Right atrium auricular region (tissue), 2 donors: ENCODE results near the gene MAN2A2. TPM values are rescaled to one million over a fixed set of nuclear protein-coding genes. Genes with fewer than 3 reads are reported as not detected.
A peak's percentile ranks its signal among the peaks of the same experiment; 100 is the strongest.

Source experiments
- DNase-seq: peaks from one replicate; pipeline ENCODE4 v3.0.0-alpha.2; 2019; ENCODE audit warnings: low spot score
- H3K27ac ChIP-seq, 2 donors: fragments of 200-600 bp; sonication (generic); 1 replicate in 1 of 2; 2 replicates in 1 of 2; pipeline ENCODE4 v1.5.1; 2016 to 2019
- H3K27me3 ChIP-seq, 2 donors: fragments of 200-600 bp; sonication (generic); one replicate each; pipeline versions ENCODE4 v1.5.1 to v1.6.0; 2017 to 2019
- H3K36me3 ChIP-seq: fragments of 200-600 bp; sonication (generic); one replicate; pipeline ENCODE4 v1.5.1; 2016
- H3K4me1 ChIP-seq, 2 donors: fragments of 200-600 bp; sonication (generic); one replicate each; pipeline versions ENCODE4 v1.5.1 to v1.6.0; 2017 to 2019
- H3K4me3 ChIP-seq, 2 donors: fragments of 200-600 bp; sonication (generic); 1 replicate in 1 of 2; 2 replicates in 1 of 2; pipeline ENCODE4 v1.5.1; 2017 to 2019; ENCODE audit warnings: mild to moderate bottlenecking in 1 of 2, moderate library complexity in 1 of 2
- H3K9me3 ChIP-seq, 2 donors: fragments of 200-600 bp; sonication (generic); one replicate each; pipeline ENCODE4 v1.5.1; 2019
- CTCF ChIP-seq, 2 donors: fragments of 200-600 bp; sonication (generic); IDR thresholded peaks; one replicate each; pipeline ENCODE4 v1.5.1; 2019; ENCODE audit warnings: antibody characterized with exemption in 2 of 2
- total RNA-seq, 2 donors: library from RNA; depleted of rRNA; stranded (reverse); fragments of >200 nt; gene quantifications; one replicate each; pipeline ENCODE4 v1.1.0, GENCODE V29; 2016

MAN2A2 gene
- total RNA-seq, 2 donors from 2014 or later = 41.7 to 42.3 TPM

- Histone ChIP-seq H3K36me3 (peaks cover 38% of the 10 kb centered on the region), H3K27me3 (no peaks in the 10 kb centered on the region), H3K4me3 (peak overlapping the region; percentile 46 to 64), H3K27ac (peak overlapping the region; percentile 94), H3K4me1 (peaks cover 0 to 56% of the 10 kb centered on the region in 2 donors), H3K9me3 (no peaks in the 10 kb centered on the region)
- no peak for DNase-seq
- TF ChIP-seq CTCF (IDR thresholded peaks at IDR 0.05) = no peak
These were observed 18.2 kb upstream of the MAN2A2 start for GRCh38 chr15:90884719-90885431.

GRCh38 chr15:90885432-90886290 is 17.4 kb upstream of the MAN2A2 start:
- H3K27ac ChIP-seq = peak overlapping the region; percentile 94
- peak; percentile 95 to 99 for TF ChIP-seq CTCF (IDR thresholded peaks at IDR 0.05)
- H3K4me1 ChIP-seq = peaks cover 0 to 56% of the 10 kb centered on the region in 2 donors
- peaks cover 37% of the 10 kb centered on the region for H3K36me3 ChIP-seq
- H3K27me3 ChIP-seq = no peaks in the 10 kb centered on the region
- H3K9me3 ChIP-seq = no peaks in the 10 kb centered on the region
- peak overlapping the region; percentile 46 to 64 for H3K4me3 ChIP-seq
- DNase-seq = peak; percentile 90

- Histone ChIP-seq H3K27me3 (no peaks in the 10 kb centered on the region), H3K4me3 (peak overlapping the region in 1 of 2 donors; percentile 64), H3K27ac (peak overlapping the region; percentile 94), H3K9me3 (no peaks in the 10 kb centered on the region), H3K36me3 (peaks cover 37% of the 10 kb centered on the region), H3K4me1 (peaks cover 0 to 56% of the 10 kb centered on the region in 2 donors)
- TF ChIP-seq CTCF (IDR thresholded peaks at IDR 0.05) = no peak
- no peak for DNase-seq
These were observed 16.8 kb upstream of the MAN2A2 start for GRCh38 chr15:90886291-90886614.

GRCh38 chr15:90887037-90887481 is 16.0 kb upstream of the MAN2A2 start:
- Histone ChIP-seq H3K36me3 (peaks cover 37% of the 10 kb centered on the region), H3K27ac (peak overlapping the region in 1 of 2 donors; percentile 94), H3K27me3 (no peaks in the 10 kb centered on the region), H3K4me3 (no peak overlapping the region), H3K4me1 (peaks cover 0 to 56% of the 10 kb centered on the region in 2 donors), H3K9me3 (no peaks in the 10 kb centered on the region)
- DNase-seq = no peak
- TF ChIP-seq CTCF (IDR thresholded peaks at IDR 0.05) = no peak

- Histone ChIP-seq H3K9me3 (no peaks in the 10 kb centered on the region), H3K4me3 (no peak overlapping the region), H3K27ac (no peak overlapping the region), H3K27me3 (no peaks in the 10 kb centered on the region), H3K36me3 (peaks cover 57% of the 10 kb centered on the region), H3K4me1 (peaks cover 0 to 40% of the 10 kb centered on the region in 2 donors)
- no peak for TF ChIP-seq CTCF (IDR thresholded peaks at IDR 0.05)
- no peak for DNase-seq
These were observed 13.8 kb upstream of the MAN2A2 start for GRCh38 chr15:90889313-90889730.
